CD4-positive, alpha-beta T cell treated with Interleukin-15 for 1 hour (primary cell): ENCODE results near the gene RORC.
"Not testable (repeated sequence)": the region's sequence is repeated elsewhere in the genome, so short reads cannot be mapped to it uniquely, and the experiment has no call there.

ENCODE experiments used
- DNase-seq: peaks from one replicate; pipeline ENCODE4 v3.0.0-alpha.2; 2020

The RORC gene

DNA sequence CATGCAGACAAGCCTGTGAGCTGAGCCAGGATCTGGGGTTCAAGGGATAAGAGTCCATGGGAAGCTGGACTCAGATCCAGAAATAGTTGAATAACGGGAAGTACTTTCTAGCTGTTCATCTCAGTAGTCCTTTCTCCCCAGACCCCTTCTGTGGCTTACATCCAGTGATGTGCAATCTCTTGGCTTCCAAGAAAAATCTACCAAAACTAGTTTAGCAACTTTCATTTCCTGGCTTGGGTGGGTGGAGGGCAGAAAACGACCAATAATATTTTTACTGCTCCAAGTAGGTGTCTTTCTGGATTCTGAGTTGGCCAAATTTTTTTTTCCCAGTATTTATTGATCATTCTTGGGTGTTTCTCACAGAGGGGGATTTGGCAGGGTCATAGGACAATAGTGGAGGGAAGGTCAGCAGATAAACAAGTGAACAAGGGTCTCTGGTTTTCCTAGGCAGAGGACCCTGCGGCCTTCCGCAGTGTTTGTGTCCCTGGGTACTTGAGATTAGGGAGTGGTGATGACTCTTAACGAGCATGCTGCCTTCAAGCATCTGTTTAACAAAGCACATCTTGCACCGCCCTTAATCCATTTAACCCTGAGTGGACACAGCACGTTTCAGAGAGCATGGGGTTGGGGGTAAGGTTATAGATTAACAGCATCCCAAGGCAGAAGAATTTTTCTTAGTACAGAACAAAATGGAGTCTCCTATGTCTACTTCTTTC, 63.1 kb downstream of the RORC start:
- DNase-seq = not testable (repeated sequence)

DNA sequence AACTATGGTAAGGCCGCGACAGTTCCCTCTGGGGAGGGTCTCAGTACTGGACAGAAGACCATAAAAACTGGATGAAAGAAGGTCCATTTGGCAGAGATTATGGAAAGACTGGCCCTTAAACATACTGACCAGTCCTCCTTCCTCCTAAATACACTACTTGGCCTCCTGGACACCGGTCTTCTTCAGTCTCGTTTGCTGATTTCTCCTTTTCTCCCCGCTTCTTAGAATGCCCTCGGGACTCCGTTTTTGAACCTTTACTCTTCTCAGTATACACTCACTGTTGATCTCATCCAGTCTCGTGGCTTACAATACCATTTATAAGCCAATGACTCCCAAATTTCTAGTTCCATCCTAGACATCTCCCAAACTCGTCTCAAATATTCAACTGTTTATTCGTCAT, 67.6 kb downstream of the RORC start:
- no peak for DNase-seq

DNA sequence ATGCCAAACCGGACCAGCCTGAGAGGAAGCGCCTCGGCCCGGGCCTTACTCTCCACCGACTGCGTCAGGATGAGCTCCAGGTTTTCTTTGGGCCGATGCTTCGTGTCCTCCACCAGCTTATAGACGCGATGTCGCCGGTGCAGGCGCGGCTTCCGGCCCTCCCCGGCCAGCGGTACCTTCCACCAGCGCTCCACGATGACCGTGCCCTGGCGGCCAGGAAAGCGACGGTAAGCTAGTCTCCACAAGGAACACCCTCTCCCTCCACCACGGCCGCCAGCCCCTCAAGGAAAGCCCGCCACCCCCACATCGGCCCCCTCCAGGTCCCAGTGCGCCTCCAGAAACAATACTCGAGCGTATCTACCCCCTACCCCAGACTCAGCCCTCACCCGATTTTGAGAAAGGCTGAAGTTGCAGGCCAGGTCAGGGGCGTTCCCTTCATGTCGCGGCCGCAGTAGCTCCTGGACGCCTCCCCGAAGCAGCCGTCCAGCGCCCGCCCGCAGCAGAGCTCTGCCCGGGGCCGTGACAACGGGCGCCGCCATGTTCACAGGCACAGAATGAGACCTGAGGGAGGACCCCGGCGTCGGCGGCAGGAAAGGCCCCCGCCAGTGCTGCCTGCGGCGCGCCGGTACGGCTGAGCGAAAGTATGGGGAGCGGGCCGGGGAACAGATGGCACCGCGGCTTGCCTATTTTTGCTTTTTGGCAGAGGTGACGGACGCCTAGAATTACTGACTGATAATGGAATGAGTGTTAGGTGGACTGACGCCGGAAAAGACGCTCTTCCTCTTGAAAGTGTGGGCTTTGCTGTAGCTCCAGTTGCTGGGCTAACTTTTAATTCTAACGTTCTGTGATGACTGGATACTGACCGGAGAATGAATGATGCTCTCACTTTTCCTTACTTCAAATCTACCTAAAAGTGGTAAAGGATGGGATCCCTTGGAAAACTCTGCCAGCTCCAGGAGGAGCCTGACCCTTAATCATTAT, 68.4 kb downstream of the RORC start, which contains the start of gene MRPL9:
MRPL9 (minus strand) TSS at position 556 of the 981 bp plus-strand sequence; CDS start at position 539, 17 bp downstream.
- peak; percentile 82 for DNase-seq

DNA sequence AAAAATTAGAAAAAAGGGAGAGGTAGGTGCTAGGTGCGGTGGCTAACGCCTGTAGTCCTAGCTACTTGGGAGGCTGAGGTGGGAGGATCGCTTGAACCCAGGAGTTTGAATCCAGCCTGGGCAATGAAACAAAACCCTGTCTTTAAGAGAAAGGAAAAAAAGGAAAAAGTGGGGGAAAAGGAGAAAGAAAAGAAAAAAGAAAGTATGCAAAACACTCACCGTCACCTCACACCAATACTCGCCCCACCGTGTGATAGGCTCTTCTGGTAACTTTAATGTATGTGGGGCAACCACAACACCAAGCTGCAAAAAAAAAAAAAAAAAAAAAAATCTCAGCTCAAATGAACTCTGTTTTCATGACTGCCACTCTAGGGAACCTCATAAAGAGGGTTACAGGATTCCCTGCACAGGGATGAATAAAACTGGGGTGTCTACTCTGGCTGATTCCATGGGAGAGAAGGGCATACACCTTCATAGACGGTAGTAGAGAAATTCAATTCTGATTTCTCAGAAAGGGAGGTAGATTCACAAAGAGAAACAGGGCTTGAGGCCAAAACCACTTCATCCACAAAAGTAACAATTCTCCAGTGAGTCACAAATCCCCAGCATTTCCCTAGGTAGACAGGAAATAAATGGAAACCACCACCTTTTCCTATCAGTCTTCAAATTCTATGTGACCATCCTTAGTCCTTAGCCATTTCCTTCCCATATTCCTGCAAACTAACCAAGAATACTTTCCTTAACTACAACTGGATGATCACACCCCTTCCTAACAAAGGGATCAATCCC, 70.8 kb downstream of the RORC start:
- no peak for DNase-seq

DNA sequence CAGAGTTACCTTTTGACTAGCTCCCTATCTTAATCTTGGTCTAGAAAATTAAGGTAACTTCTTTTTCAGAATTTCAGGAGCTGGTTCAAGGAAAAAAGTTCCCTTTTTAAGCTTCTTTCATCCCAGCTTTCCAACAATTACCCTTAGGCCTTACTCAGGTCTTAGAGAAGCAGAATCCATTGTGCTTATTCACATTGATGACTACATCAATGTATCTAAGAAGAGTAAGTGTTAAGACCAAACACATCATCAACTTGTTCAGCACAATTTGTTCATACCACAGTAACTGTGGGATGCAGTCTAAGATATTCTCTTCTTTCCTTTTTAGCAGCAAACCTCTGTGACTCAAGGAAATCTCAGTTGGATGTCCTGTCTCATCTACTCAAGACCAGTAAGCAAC, 72.4 kb downstream of the RORC start:
- no peak for DNase-seq

DNA sequence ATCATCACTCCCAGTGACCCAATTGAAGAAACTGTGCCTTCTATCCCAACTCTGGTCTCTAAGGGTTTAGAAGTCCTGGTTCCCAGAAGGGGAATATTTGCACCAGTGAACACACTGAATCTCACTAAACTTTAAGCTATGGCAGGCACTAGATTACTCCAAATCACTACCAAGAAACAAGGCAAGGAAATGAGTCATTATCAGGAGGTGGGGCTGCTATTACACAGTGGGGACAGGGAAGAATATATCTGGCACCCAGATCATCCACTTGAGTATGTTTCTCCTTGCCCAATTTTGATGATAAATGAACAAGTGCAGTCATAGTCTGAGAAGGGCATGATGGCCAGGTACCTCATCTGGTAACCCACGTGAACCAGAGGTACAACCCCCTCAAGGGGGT, 75.3 kb downstream of the RORC start:
- DNase-seq = no peak
